GM12878 (cell line): ENCODE data around the gene CDH5.

Source experiments
- CHD4 ChIP-seq: fragments of 200-600 bp; sonication (generic); IDR thresholded peaks from 2 replicates; pipeline ENCODE4 v1.6.1; 2016; ENCODE audit warnings: mild to moderate bottlenecking
- POLR2A ChIP-seq: IDR thresholded peaks from 2 replicates; pipeline ENCODE4 v1.6.1; 2011; ENCODE audit warnings: low read depth, mild to moderate bottlenecking, low read length
- ZBED1 ChIP-seq: IDR thresholded peaks from 2 replicates; pipeline ENCODE4 v1.6.1; 2016; ENCODE audit warnings: borderline replicate concordance

- no peak for TF ChIP-seq POLR2A
- TF ChIP-seq CHD4: no peak
- no peak for TF ChIP-seq ZBED1
These were observed 15.2 kb downstream of the CDH5 start for GRCh38 chr16:66381585-66382170.
